HEK293 (cell line): ENCODE data around the gene IL10RB.

Experiments
- CTCF ChIA-PET: fragments of 350-600 bp; formaldehyde crosslinking; extraction: SDS; loops from one replicate; lab custom pipeline; 2021; ENCODE audit warnings: antibody characterized with exemption; lab: Yijun Ruan, JAX
- POLR2A ChIA-PET: fragments of 300-600 bp; formaldehyde crosslinking; extraction: SDS; loops from one replicate; lab custom pipeline; 2020; ENCODE audit warnings: antibody characterized with exemption, inconsistent platforms; lab: Yijun Ruan, JAX
- H3K27ac ChIP-seq: fragments of 200-500 bp; sonication (Bioruptor generic); 2 replicates; pipeline ENCODE4 v1.5.1; 2014; ENCODE audit warnings: low read depth, low read length, control low read depth, inconsistent platforms; ENCODE audit errors: extremely low read depth
- H3K36me3 ChIP-seq, 2 experiments: fragments of 200-500 bp in 1 of 2; sonication (Bioruptor generic) in 1 of 2; 1 replicate in 1 of 2; 2 replicates in 1 of 2; pipeline ENCODE4 v1.5.1; 2014 to 2017; ENCODE audit warnings: inconsistent platforms in 2 of 2, low read length in 2 of 2; ENCODE audit not compliant: control insufficient read depth in 2 of 2, insufficient read depth in 1 of 2
- H3K4me1 ChIP-seq: fragments of 200-500 bp; sonication (Bioruptor generic); 2 replicates; pipeline ENCODE4 v1.5.1; 2014; ENCODE audit warnings: mild to moderate bottlenecking, low read length, inconsistent platforms; ENCODE audit not compliant: control insufficient read depth, insufficient read depth
- H3K4me3 ChIP-seq: 2 replicates; pipeline ENCODE4 v1.5.1; 2011; ENCODE audit warnings: low read depth, mild to moderate bottlenecking, control low read depth, low read length, moderate library complexity
- H3K9me3 ChIP-seq: fragments of 200-500 bp; sonication (Bioruptor generic); 2 replicates; pipeline ENCODE4 v1.5.1; 2014; ENCODE audit warnings: low read depth, low read length, inconsistent platforms; ENCODE audit not compliant: control insufficient read depth, insufficient read depth
- ELK4 ChIP-seq: IDR thresholded peaks from 2 replicates; pipeline ENCODE4 v1.6.1; 2011; ENCODE audit warnings: mild to moderate bottlenecking, low read depth, low read length, borderline replicate concordance
- GLIS1 ChIP-seq: fragments of 450-650 bp; formaldehyde crosslinking; IDR thresholded peaks from 2 replicates; pipeline ENCODE4 v1.5.1; 2016; ENCODE audit warnings: missing biosample characterization, missing genetic modification characterization
- SP3 ChIP-seq: fragments of 450-650 bp; formaldehyde crosslinking; IDR thresholded peaks from 2 replicates; pipeline ENCODE4 v1.5.1; 2016; ENCODE audit warnings: missing biosample characterization, missing genetic modification characterization
- TRIM28 ChIP-seq: IDR thresholded peaks from 2 replicates; pipeline ENCODE4 v1.6.1; 2011; ENCODE audit warnings: low read length, control low read depth, borderline replicate concordance
- ZNF146 ChIP-seq: fragments of 450-650 bp; formaldehyde crosslinking; IDR thresholded peaks from 2 replicates; pipeline ENCODE4 v1.5.1; 2016; ENCODE audit warnings: missing biosample characterization, missing genetic modification characterization
- ZNF37A ChIP-seq: fragments of 450-650 bp; IDR thresholded peaks from 2 replicates; pipeline ENCODE4 v1.5.1; 2018; ENCODE audit warnings: missing biosample characterization, missing genetic modification characterization
- ZNF426 ChIP-seq: fragments of 450-650 bp; formaldehyde crosslinking; IDR thresholded peaks from 2 replicates; pipeline ENCODE4 v1.5.1; 2017; ENCODE audit warnings: missing biosample characterization, missing genetic modification characterization, mild to moderate bottlenecking, inconsistent platforms, moderate library complexity
- ZNF48 ChIP-seq: fragments of 450-650 bp; formaldehyde crosslinking; IDR thresholded peaks from 2 replicates; pipeline ENCODE4 v1.5.1; 2016; ENCODE audit warnings: missing biosample characterization, missing genetic modification characterization
- ZNF530 ChIP-seq: fragments of 450-650 bp; formaldehyde crosslinking; IDR thresholded peaks from 2 replicates; pipeline ENCODE4 v1.5.1; 2016; ENCODE audit warnings: low read depth, missing biosample characterization, missing genetic modification characterization
- ZNF555 ChIP-seq: fragments of 450-650 bp; formaldehyde crosslinking; conservative IDR thresholded peaks from 2 replicates; pipeline ENCODE4 v1.5.1; 2017; ENCODE audit warnings: missing biosample characterization, mild to moderate bottlenecking, missing genetic modification characterization, inconsistent platforms
- ZNF660 ChIP-seq: fragments of 450-650 bp; IDR thresholded peaks from 2 replicates; pipeline ENCODE4 v1.5.1; 2018; ENCODE audit warnings: missing biosample characterization, mild to moderate bottlenecking, missing genetic modification characterization
- ZNF747 ChIP-seq: fragments of 450-650 bp; formaldehyde crosslinking; IDR thresholded peaks from 2 replicates; pipeline ENCODE4 v1.5.1; 2016; ENCODE audit warnings: missing biosample characterization, missing genetic modification characterization
- ZNF785 ChIP-seq: fragments of 450-650 bp; formaldehyde crosslinking; IDR thresholded peaks from 2 replicates; pipeline ENCODE4 v1.5.1; 2016; ENCODE audit warnings: missing biosample characterization, missing genetic modification characterization
- TF ChIP-seq, protein P1 (sequence below): fragments of 450-650 bp; formaldehyde crosslinking; IDR thresholded peaks from 2 replicates; pipeline ENCODE4 v1.5.1; 2016; ENCODE audit warnings: missing biosample characterization, missing genetic modification characterization, low read depth
- TF ChIP-seq, protein P2 (sequence below): fragments of 450-650 bp; formaldehyde crosslinking; IDR thresholded peaks from 2 replicates; pipeline ENCODE4 v1.5.1; 2016; ENCODE audit warnings: missing biosample characterization, missing genetic modification characterization, low read depth
- TF ChIP-seq, protein P3 (sequence below): fragments of 450-650 bp; formaldehyde crosslinking; IDR thresholded peaks from 2 replicates; pipeline ENCODE4 v1.5.1; 2016; ENCODE audit warnings: missing biosample characterization, missing genetic modification characterization

IL10RB gene

DNA sequence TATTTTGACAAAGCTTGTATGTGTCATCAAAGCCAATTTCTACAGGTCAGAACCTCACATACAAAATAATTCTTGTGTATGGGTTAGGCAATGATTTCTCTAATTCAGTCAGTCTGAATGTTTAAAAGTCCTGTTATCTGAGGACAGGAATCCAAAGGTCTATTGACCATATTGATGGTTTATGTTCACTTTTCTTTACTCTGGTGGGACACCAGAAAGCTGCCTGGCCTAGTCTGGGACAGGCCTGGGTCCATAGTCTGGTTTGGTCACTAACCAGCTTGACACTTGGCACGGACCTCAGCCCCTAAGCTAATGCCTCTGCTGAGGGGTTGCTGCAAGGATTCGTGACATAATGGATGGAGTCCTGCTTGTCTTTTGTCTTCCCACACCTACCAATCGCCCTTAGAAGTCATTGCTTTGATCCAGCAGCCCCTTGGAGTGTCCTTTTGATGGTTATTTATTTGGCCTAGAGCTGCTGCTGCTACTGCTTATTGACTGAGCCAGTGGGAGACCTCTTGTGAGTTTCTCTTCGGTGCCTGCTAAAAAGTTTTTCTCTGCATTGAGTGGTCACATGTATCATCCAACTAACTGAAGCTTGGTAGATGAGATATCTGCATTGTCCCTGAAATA, 20.8 kb upstream of the IL10RB start:
- H3K4me1 ChIP-seq: no peaks in the 10 kb centered on the region
- no peaks in the 10 kb centered on the region for H3K9me3 ChIP-seq
- no peak overlapping the region for H3K27ac ChIP-seq
- H3K36me3 ChIP-seq: peaks cover 45 to 74% of the 10 kb centered on the region in 2 experiments
- H3K4me3 ChIP-seq: no peak overlapping the region
- CTCF ChIA-PET: interaction anchor here (0.7 kb wide), 1 partner anchor 173 kb away, joined by 3 read pairs; no protein-coding TSS in a partner anchor
- TF ChIP-seq GLIS1 (no peak), TRIM28 (no peak), ZNF660 (tag by site-specific recombination) (no peak), ZNF37A (tag by site-specific recombination) (no peak)
- TF ChIP-seq, all 188 proteins: peak for 0
- POLR2A ChIA-PET: interaction anchor here (1.2 kb wide), 1 partner anchor 80 kb away, joined by 3 read pairs; the partner anchor contains the start of gene IFNAR1

- no peaks in the 10 kb centered on the region for H3K4me1 ChIP-seq
- ChIA-PET POLR2A (no interaction called here), CTCF (no interaction called here)
- H3K27ac ChIP-seq: no peak overlapping the region
- no peak for TF ChIP-seq ZNF785 (tag by site-specific recombination)
- TF ChIP-seq, protein P1, sequence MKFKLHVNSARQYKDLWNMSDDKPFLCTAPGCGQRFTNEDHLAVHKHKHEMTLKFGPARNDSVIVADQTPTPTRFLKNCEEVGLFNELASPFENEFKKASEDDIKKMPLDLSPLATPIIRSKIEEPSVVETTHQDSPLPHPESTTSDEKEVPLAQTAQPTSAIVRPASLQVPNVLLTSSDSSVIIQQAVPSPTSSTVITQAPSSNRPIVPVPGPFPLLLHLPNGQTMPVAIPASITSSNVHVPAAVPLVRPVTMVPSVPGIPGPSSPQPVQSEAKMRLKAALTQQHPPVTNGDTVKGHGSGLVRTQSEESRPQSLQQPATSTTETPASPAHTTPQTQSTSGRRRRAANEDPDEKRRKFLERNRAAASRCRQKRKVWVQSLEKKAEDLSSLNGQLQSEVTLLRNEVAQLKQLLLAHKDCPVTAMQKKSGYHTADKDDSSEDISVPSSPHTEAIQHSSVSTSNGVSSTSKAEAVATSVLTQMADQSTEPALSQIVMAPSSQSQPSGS (tag by site-specific recombination): no peak
- TF ChIP-seq, protein P2, sequence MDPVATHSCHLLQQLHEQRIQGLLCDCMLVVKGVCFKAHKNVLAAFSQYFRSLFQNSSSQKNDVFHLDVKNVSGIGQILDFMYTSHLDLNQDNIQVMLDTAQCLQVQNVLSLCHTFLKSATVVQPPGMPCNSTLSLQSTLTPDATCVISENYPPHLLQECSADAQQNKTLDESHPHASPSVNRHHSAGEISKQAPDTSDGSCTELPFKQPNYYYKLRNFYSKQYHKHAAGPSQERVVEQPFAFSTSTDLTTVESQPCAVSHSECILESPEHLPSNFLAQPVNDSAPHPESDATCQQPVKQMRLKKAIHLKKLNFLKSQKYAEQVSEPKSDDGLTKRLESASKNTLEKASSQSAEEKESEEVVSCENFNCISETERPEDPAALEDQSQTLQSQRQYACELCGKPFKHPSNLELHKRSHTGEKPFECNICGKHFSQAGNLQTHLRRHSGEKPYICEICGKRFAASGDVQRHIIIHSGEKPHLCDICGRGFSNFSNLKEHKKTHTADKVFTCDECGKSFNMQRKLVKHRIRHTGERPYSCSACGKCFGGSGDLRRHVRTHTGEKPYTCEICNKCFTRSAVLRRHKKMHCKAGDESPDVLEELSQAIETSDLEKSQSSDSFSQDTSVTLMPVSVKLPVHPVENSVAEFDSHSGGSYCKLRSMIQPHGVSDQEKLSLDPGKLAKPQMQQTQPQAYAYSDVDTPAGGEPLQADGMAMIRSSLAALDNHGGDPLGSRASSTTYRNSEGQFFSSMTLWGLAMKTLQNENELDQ (tag by site-specific recombination): no peak
- TF ChIP-seq SP3: no peak
- TF ChIP-seq ZNF426: no peak
- TF ChIP-seq ZNF530 (tag by site-specific recombination): no peak
- TF ChIP-seq, protein P3, sequence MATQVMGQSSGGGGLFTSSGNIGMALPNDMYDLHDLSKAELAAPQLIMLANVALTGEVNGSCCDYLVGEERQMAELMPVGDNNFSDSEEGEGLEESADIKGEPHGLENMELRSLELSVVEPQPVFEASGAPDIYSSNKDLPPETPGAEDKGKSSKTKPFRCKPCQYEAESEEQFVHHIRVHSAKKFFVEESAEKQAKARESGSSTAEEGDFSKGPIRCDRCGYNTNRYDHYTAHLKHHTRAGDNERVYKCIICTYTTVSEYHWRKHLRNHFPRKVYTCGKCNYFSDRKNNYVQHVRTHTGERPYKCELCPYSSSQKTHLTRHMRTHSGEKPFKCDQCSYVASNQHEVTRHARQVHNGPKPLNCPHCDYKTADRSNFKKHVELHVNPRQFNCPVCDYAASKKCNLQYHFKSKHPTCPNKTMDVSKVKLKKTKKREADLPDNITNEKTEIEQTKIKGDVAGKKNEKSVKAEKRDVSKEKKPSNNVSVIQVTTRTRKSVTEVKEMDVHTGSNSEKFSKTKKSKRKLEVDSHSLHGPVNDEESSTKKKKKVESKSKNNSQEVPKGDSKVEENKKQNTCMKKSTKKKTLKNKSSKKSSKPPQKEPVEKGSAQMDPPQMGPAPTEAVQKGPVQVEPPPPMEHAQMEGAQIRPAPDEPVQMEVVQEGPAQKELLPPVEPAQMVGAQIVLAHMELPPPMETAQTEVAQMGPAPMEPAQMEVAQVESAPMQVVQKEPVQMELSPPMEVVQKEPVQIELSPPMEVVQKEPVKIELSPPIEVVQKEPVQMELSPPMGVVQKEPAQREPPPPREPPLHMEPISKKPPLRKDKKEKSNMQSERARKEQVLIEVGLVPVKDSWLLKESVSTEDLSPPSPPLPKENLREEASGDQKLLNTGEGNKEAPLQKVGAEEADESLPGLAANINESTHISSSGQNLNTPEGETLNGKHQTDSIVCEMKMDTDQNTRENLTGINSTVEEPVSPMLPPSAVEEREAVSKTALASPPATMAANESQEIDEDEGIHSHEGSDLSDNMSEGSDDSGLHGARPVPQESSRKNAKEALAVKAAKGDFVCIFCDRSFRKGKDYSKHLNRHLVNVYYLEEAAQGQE (tag by site-specific recombination): no peak
- TF ChIP-seq ZNF48 (tag by site-specific recombination): no peak
- TF ChIP-seq ZNF555 (tag by site-specific recombination): no peak
- TF ChIP-seq, all 188 proteins: peak for 0
- Histone ChIP-seq H3K4me3 (no peak overlapping the region), H3K9me3 (no peaks in the 10 kb centered on the region), H3K36me3 (peaks cover 51 to 83% of the 10 kb centered on the region in 2 experiments)
These were observed 19.7 kb upstream of the IL10RB start for GRCh38 chr21:33246506-33246905.

DNA sequence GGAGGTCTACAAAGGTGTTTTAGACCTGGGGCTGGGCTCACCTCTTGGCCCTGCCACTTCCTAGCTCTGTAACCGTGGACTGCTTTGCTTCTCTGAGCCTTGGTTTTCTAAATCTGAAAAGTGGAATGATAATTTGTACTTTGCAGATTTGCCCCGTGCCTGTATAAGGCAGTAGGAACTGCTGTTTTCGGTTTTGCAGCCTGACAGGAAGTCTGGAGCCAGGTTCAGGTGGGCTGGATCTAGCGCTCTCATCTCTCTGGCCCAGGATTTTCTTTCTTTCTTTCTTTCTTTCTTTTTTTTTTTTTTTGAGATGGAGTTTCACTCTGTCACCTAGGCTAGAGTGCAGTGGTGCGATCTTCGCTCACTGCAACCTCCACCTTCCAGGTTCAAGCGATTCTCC, 19.2 kb upstream of the IL10RB start:
- Histone ChIP-seq H3K4me1 (no peaks in the 10 kb centered on the region), H3K9me3 (no peaks in the 10 kb centered on the region), H3K27ac (no peak overlapping the region), H3K4me3 (no peak overlapping the region), H3K36me3 (peaks cover 51 to 84% of the 10 kb centered on the region in 2 experiments)
- CTCF ChIA-PET: no interaction called here
- no peak for TF ChIP-seq ELK4
- no peak for TF ChIP-seq ZNF146 (tag by site-specific recombination)
- TF ChIP-seq ZNF747 (tag by site-specific recombination): no peak
- POLR2A ChIA-PET: no interaction called here
